ENCODE results near the gene ENTR1.

- TF ChIP-seq CTCF (IDR thresholded peaks at IDR 0.05): no peak
- TF ChIP-seq EZH2 (IDR thresholded peaks at IDR 0.05; ENCODE audit: borderline replicate concordance, insufficient read depth, low read depth, low read length, poor library complexity, severe bottlenecking): no peak
Measured at GRCh38 chr9:136397643-136398042, 12.8 kb downstream of the ENTR1 start.

All from B cell (primary cell).